GM19395 (cell line): ENCODE results near the gene MCAT.

Experiments used
- ATAC-seq: cut with Tn5 transposase; IDR thresholded peaks from one replicate; pipeline ENCODE4 v1.9.1; 2021; ENCODE audit warnings: mild to moderate bottlenecking, moderate library complexity; ENCODE audit not compliant: unreplicated experiment

MCAT gene

GRCh38 chr22:43142880-43143562 is at the start of gene MCAT:
TSS of gene MCAT (minus strand) at chr22:43143398. CDS start at chr22:43143348, 50 bp downstream.
- peak; percentile 72 for ATAC-seq

GRCh38 chr22:43191831-43192230 is 48.6 kb upstream of the MCAT start:
- ATAC-seq = no peak

GRCh38 chr22:43188829-43189545 is 45.8 kb upstream of the MCAT start:
- ATAC-seq = no peak

- ATAC-seq = peak; percentile 78
Measured at GRCh38 chr22:43187171-43188099, 44.2 kb upstream of the MCAT start.

GRCh38 chr22:43186272-43187170 is 43.3 kb upstream of the MCAT start, which contains the start of gene TTLL12:
TSS of gene TTLL12 (minus strand) at chr22:43187134. CDS start at chr22:43187069, 65 bp downstream.
- ATAC-seq = peak; percentile 41

- ATAC-seq = no peak
Measured at GRCh38 chr22:43185860-43186261, 42.7 kb upstream of the MCAT start.

GRCh38 chr22:43183496-43184277 is 40.5 kb upstream of the MCAT start:
- ATAC-seq = no peak

GRCh38 chr22:43182726-43183125 is 39.5 kb upstream of the MCAT start:
- no peak for ATAC-seq

GRCh38 chr22:43182118-43182517 is 38.9 kb upstream of the MCAT start:
- ATAC-seq = no peak

- ATAC-seq = no peak
Measured at GRCh38 chr22:43181321-43182076, 38.3 kb upstream of the MCAT start.

GRCh38 chr22:43180670-43181069 is 37.5 kb upstream of the MCAT start:
- ATAC-seq = no peak

- ATAC-seq = no peak
Measured at GRCh38 chr22:43179911-43180195, 36.7 kb upstream of the MCAT start.

- no peak for ATAC-seq
Measured at GRCh38 chr22:43179146-43179910, 36.1 kb upstream of the MCAT start.

- ATAC-seq = no peak
Measured at GRCh38 chr22:43177479-43177878, 34.3 kb upstream of the MCAT start.

GRCh38 chr22:43176090-43176489 is 32.9 kb upstream of the MCAT start:
- ATAC-seq = no peak

GRCh38 chr22:43174941-43175531 is 31.8 kb upstream of the MCAT start:
- ATAC-seq = no peak

- ATAC-seq = no peak
Measured at GRCh38 chr22:43173976-43174720, 30.9 kb upstream of the MCAT start.
